Thoracic aorta (tissue), 2 donors: ENCODE data around the gene GMEB2. TPM values are rescaled to one million over a fixed set of nuclear protein-coding genes. Genes with fewer than 3 reads are reported as not detected.
"Not testable (repeated sequence)": the region's sequence is repeated elsewhere in the genome, so short reads cannot be mapped to it uniquely, and the experiment has no call there.

Experiments used
- ATAC-seq: fragments of 150-250 bp; one replicate; pipeline ENCODE4 v1.8.0; 2017; ENCODE audit warnings: low read depth; ENCODE audit not compliant: insufficient number of reproducible peaks, low FRiP score
- DNase-seq: peaks from one replicate; pipeline ENCODE4 v3.0.0-alpha.2; 2020; ENCODE audit warnings: low spot score
- H3K27ac ChIP-seq, 2 donors: fragments of 200-600 bp; sonication (generic); 1 replicate in 1 of 2; 2 replicates in 1 of 2; pipeline ENCODE4 v1.5.1; 2016; ENCODE audit warnings: mild to moderate bottlenecking in 2 of 2, moderate library complexity in 2 of 2
- H3K27me3 ChIP-seq: fragments of 200-600 bp; sonication (generic); replicated peaks from 2 replicates; pipeline ENCODE4 v1.6.0; 2016; ENCODE audit warnings: mild to moderate bottlenecking; ENCODE audit not compliant: insufficient read depth
- H3K36me3 ChIP-seq: fragments of 200-600 bp; sonication (generic); one replicate; pipeline ENCODE4 v1.5.1; 2016
- H3K4me1 ChIP-seq, 2 donors: fragments of 200-600 bp; sonication (generic); 1 replicate in 1 of 2; 2 replicates in 1 of 2; pipeline versions ENCODE4 v1.5.1 to v1.6.0; 2016; ENCODE audit warnings: low read depth in 2 of 2, mild to moderate bottlenecking in 1 of 2; ENCODE audit not compliant: control insufficient read depth in 1 of 2
- H3K4me3 ChIP-seq: fragments of 200-600 bp; sonication (generic); 2 replicates; pipeline ENCODE4 v1.5.1; 2016; ENCODE audit warnings: mild to moderate bottlenecking
- H3K9me3 ChIP-seq: fragments of 200-600 bp; sonication (generic); 2 replicates; pipeline ENCODE4 v1.5.1; 2016
- CTCF ChIP-seq: fragments of 200-600 bp; sonication (generic); IDR thresholded peaks from one replicate; pipeline ENCODE4 v1.5.1; 2019; ENCODE audit warnings: antibody characterized with exemption
- total RNA-seq, 2 donors: library from RNA; depleted of rRNA; stranded (reverse); fragments of >200 nt; gene quantifications; one replicate each; pipeline versions ENCODE4 v1.1.0 to v1.2.3, GENCODE V29; 2016

Gene GMEB2
- total RNA-seq, 2 donors from 2014 or later = 10.0 to 14.7 TPM

GRCh38 chr20:63561624-63562396 is 65.1 kb downstream of the GMEB2 start:
- Histone ChIP-seq H3K27me3 (no peaks in the 10 kb centered on the region), H3K27ac (no peak overlapping the region), H3K4me1 (no peaks in the 10 kb centered on the region), H3K36me3 (peaks cover 23% of the 10 kb centered on the region), H3K9me3 (no peaks in the 10 kb centered on the region), H3K4me3 (no peak overlapping the region)
- DNase-seq (no peak), ATAC-seq (no peak)
- no peak for TF ChIP-seq CTCF

GRCh38 chr20:63560856-63561609 is 65.9 kb downstream of the GMEB2 start:
- H3K27ac ChIP-seq = no peak overlapping the region
- H3K4me3 ChIP-seq = no peak overlapping the region
- ATAC-seq = no peak
- no peaks in the 10 kb centered on the region for H3K9me3 ChIP-seq
- H3K36me3 ChIP-seq = peaks cover 23% of the 10 kb centered on the region
- TF ChIP-seq CTCF = no peak
- H3K4me1 ChIP-seq = no peaks in the 10 kb centered on the region
- no peaks in the 10 kb centered on the region for H3K27me3 ChIP-seq
- no peak for DNase-seq

GRCh38 chr20:63560333-63560805 is 66.5 kb downstream of the GMEB2 start:
- Histone ChIP-seq H3K36me3 (peaks cover 23% of the 10 kb centered on the region), H3K9me3 (no peaks in the 10 kb centered on the region), H3K27ac (no peak overlapping the region), H3K4me3 (no peak overlapping the region), H3K4me1 (no peaks in the 10 kb centered on the region), H3K27me3 (no peaks in the 10 kb centered on the region)
- no peak for DNase-seq
- no peak for ATAC-seq
- TF ChIP-seq CTCF = no peak

GRCh38 chr20:63559485-63560332 is 67.2 kb downstream of the GMEB2 start:
- not testable (repeated sequence) for DNase-seq, ATAC-seq, H3K9me3 ChIP-seq, H3K27me3 ChIP-seq, H3K27ac ChIP-seq, H3K4me1 ChIP-seq, H3K4me3 ChIP-seq
- H3K36me3 ChIP-seq = peaks cover 18% of the 10 kb centered on the region

- no peak for DNase-seq
- no peak for TF ChIP-seq CTCF
- peaks cover 18% of the 10 kb centered on the region for H3K36me3 ChIP-seq
- H3K4me1 ChIP-seq = peaks cover 0 to 2% of the 10 kb centered on the region in 2 donors
- no peaks in the 10 kb centered on the region for H3K9me3 ChIP-seq
- ATAC-seq = no peak
- no peak overlapping the region for H3K4me3 ChIP-seq
- H3K27ac ChIP-seq = no peak overlapping the region
- no peaks in the 10 kb centered on the region for H3K27me3 ChIP-seq
Observed at GRCh38 chr20:63558804-63559484, 68.0 kb downstream of the GMEB2 start.
